Kidney epithelial cell (primary cell): ENCODE data around the gene PRIMA1. TPM values are rescaled to one million over a fixed set of nuclear protein-coding genes. Genes with fewer than 3 reads are reported as not detected.

ENCODE experiments used
- DNase-seq: peaks from one replicate; pipeline ENCODE4 v3.0.0-alpha.2; 2010; ENCODE audit warnings: low read depth
- H3K27me3 ChIP-seq: 2 replicates; pipeline ENCODE4 v1.6.0; 2011; ENCODE audit warnings: low read length; ENCODE audit not compliant: control insufficient read depth, insufficient read depth
- H3K36me3 ChIP-seq: 2 replicates; pipeline ENCODE4 v1.5.1; 2011; ENCODE audit warnings: low read length; ENCODE audit not compliant: control insufficient read depth, insufficient read depth
- H3K4me3 ChIP-seq: 2 replicates; pipeline ENCODE4 v1.5.1; 2011; ENCODE audit warnings: low read depth, mild to moderate bottlenecking, control low read depth, low read length
- total RNA-seq: library from RNA; depleted of rRNA; stranded (reverse); fragments of >200 nt; gene quantifications from 2 replicates; pipeline ENCODE4 v1.2.3, GENCODE V29; 2015
- TF ChIP-seq, protein P1 (sequence below): IDR thresholded peaks from 2 replicates; pipeline ENCODE4 v1.5.1; 2011; ENCODE audit warnings: mild to moderate bottlenecking, moderate library complexity, low read length, control low read depth, inconsistent platforms; ENCODE audit not compliant: insufficient read depth, poor library complexity, severe bottlenecking

The PRIMA1 gene
- total RNA-seq, 1 donor from 2014 or later: not detected

DNA sequence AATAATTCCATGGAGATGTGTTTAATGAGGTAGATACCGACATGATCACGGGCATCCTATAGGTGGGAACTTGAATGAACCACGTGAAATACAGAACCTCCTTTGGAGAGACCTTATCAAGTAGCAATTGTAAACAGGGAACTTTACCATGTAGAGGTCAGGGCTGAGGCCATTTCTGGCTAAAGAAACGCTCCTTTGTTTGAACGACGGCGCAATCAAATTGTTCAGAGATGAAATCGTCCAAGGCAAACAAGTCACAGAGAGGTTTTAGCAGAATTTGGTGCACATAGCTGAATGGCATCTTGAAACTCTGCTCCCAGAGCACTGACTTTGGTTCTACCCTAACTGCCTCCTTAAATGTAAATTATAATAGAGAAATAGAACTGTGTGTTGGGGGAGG lies 9.8 kb downstream of the PRIMA1 start:
- no peak overlapping the region for H3K4me3 ChIP-seq
- no peaks in the 10 kb centered on the region for H3K36me3 ChIP-seq
- DNase-seq: no peak
- TF ChIP-seq, protein P1, sequence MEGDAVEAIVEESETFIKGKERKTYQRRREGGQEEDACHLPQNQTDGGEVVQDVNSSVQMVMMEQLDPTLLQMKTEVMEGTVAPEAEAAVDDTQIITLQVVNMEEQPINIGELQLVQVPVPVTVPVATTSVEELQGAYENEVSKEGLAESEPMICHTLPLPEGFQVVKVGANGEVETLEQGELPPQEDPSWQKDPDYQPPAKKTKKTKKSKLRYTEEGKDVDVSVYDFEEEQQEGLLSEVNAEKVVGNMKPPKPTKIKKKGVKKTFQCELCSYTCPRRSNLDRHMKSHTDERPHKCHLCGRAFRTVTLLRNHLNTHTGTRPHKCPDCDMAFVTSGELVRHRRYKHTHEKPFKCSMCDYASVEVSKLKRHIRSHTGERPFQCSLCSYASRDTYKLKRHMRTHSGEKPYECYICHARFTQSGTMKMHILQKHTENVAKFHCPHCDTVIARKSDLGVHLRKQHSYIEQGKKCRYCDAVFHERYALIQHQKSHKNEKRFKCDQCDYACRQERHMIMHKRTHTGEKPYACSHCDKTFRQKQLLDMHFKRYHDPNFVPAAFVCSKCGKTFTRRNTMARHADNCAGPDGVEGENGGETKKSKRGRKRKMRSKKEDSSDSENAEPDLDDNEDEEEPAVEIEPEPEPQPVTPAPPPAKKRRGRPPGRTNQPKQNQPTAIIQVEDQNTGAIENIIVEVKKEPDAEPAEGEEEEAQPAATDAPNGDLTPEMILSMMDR: no peak
- no peaks in the 10 kb centered on the region for H3K27me3 ChIP-seq

DNA sequence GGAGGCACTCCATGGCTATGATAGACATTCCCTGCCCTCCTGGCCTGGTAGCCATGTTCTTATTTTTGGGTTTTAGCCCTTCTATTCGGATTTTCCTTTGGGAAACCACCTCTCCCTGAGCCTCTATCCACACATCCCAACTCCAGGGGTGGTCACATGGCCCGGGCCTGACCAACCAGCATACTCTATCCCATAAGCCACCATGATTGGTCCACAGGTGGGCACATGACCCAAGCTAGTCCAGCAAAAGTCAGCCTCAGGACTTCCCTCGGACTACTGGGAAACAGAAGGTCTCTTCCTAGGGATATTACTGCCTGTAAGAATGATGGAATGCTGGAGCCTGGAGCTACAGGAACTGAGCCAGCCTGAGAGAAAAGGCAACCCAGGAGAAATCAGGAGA lies 12.5 kb downstream of the PRIMA1 start:
- H3K4me3 ChIP-seq: no peak overlapping the region
- H3K36me3 ChIP-seq: no peaks in the 10 kb centered on the region
- TF ChIP-seq, protein P1: no peak
- no peaks in the 10 kb centered on the region for H3K27me3 ChIP-seq
- DNase-seq: no peak

DNA sequence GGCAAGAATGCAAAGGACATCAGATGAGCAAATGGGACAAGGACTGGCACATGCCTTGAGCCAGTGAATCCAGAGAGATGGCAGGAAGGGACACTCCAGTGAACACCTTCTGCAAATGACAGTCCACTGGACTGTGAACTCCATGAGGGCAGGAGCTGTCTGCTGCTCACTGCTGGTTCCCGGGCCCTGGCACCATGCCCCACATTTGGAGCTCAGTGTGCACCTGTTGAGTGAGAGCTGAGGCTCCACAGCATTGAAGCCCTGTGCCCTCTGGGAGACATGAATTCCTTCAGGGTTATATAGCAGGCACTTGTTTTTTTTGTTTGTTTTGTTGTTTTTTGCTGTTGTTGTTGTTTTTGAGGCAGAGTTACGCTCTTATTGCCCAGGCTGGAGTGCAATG lies 13.1 kb downstream of the PRIMA1 start:
- no peaks in the 10 kb centered on the region for H3K36me3 ChIP-seq
- no peak overlapping the region for H3K4me3 ChIP-seq
- no peaks in the 10 kb centered on the region for H3K27me3 ChIP-seq
- DNase-seq: no peak
- TF ChIP-seq, protein P1: no peak

DNA sequence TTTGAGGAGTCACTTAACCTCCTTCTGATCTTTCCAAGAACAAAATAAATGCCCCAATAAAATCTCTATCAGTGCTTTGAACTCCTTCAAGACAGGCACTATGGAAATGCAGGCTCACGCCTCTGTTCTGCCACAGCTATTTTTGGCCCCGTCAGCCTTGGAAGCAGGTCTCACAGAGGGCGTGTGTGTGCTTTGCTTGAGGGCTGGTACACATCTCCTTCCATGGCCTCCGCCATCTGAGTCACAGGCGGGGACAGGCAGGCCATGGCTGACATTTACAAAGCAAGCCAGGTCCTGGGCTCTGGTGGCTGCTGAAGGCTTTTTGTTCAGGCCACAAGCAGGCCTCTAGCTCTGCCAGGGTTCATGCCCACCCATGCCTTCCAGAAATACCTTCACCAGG lies 16.0 kb downstream of the PRIMA1 start:
- Histone ChIP-seq H3K4me3 (no peak overlapping the region), H3K27me3 (no peaks in the 10 kb centered on the region), H3K36me3 (no peaks in the 10 kb centered on the region)
- no peak for DNase-seq
- TF ChIP-seq, protein P1: no peak

DNA sequence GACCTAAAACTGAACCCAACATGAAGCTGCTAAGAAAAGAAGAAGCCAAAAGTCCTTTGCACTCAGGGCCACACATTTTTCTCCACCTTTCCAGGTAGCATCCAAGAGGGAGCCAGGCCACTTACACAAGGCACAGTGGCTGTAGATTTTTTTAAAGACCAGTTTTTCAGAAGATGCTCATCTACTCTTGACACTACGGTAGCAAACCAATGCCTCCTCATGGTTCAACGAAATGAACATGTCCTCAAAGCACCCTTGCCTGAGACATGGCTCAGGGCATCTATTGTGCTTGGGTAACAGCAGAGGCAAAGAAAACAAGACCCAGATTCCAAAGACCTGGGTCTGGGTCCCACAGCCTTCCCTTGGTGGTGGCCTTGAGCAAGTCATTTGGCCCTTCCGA lies 22.3 kb downstream of the PRIMA1 start:
- TF ChIP-seq, protein P1: no peak
- Histone ChIP-seq H3K4me3 (no peak overlapping the region), H3K27me3 (no peaks in the 10 kb centered on the region), H3K36me3 (no peaks in the 10 kb centered on the region)
- no peak for DNase-seq

DNA sequence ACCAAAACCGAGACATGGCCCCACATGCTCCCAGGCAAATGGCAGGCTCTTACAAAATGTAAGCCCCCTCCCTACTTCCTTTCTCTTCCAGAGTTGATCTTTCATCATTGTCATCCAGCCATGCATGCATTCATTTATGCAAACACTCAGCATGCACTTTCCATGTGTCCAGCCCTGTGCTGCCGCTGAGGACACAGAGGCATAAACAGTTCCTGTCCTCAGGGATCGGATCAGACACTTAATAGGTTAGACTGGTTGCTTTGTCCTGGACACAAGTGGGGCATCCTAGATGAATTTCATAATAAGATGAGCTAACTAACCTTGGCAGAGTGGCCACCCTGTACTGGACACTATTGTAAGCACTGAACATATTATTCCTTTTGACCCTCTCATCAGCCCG lies 23.1 kb downstream of the PRIMA1 start:
- Histone ChIP-seq H3K4me3 (no peak overlapping the region), H3K27me3 (no peaks in the 10 kb centered on the region), H3K36me3 (no peaks in the 10 kb centered on the region)
- TF ChIP-seq, protein P1: no peak
- DNase-seq: no peak
